LoVo (cell line): ENCODE measurements around the gene MPP3.
A peak's percentile ranks its signal among the peaks of the same experiment; 100 is the strongest.

Source experiments
- DNase-seq: peaks from one replicate; pipeline ENCODE4 v3.0.0-alpha.2; 2016; ENCODE audit warnings: low spot score

Gene MPP3

DNA sequence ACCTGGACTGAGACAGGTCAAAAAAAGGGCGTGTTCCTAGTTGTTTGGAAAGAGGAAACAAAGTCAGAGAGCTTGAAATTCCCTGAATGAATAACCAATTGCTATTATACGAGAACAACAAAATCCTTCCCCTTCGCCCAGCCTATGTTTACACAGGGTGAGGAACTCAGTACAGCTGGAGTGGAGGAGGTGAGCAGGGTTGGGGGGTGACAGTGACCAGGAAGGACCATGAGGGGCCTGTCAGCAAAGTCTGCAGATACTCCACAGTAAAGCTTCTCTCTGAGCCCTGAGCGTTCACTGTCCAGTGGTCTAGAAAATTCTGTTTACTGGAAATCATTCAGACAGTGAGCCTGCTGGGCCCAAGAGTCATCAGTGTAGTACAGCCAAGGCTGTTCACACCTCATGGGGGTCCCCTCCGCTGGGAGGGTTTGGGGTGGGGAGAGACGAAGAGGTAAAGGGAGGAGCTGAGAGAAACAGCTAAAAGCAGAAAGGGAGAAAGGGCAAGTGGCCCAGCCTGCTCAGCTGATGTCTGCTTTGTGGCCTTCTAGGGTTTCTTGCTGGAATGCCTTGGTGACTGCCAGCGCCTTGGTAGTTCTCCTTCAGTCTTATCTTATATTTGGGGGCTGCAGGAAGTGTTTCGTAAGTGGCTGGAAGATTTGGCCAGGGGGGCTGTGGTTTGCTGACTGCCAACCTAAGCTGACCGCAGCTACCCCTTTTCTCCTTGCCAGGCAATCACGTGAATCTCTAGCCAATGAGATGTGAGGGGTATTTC, 59.9 kb downstream of the MPP3 start:
- no peak for DNase-seq

DNA sequence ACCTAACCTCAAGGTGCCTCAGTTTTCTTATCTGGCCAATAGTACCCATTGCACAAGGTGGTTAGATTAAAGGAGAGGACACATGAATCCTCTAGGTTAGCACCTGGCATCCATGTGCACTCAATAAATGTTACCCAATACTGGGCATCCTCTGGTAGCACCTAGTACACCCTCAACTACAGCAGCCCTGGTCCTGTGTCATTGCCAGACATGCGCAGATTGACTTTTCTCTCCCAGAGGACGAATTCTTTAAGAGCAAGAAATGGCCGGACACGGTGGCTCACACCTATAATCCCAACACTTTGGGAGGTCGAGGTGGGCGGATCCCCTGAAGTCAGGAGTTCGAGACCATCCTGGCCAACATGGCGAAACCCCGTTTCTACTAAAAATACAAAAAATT, 61.5 kb downstream of the MPP3 start:
- no peak for DNase-seq

GRCh38 chr17:43770957-43771356, 62.0 kb downstream of the MPP3 start:
- no peak for DNase-seq

DNA sequence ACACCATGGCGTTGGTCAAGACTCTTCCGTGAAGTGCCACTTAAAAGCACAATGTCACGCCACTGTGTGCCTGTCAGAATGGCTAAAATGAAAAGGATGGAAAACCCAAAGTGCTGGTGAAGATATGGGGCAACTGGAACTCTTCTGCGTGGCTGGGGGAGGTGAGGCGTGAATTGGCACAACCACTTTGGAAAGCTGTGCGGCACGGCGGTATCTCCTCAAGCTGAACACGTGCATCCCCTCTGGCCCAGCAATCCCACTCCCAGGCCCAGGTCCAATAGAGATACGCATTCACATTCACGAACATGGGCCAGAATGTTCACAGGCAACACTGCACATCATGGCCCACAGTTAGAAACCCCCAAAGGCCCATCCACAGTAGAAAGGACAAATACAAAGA, 63.1 kb downstream of the MPP3 start:
- no peak for DNase-seq

- DNase-seq: no peak
Measured at GRCh38 chr17:43769426-43769825, 63.5 kb downstream of the MPP3 start.

GRCh38 chr17:43768943-43769342, 64.0 kb downstream of the MPP3 start:
- no peak for DNase-seq

- no peak for DNase-seq
Measured at GRCh38 chr17:43768382-43768781, 64.6 kb downstream of the MPP3 start.

DNA sequence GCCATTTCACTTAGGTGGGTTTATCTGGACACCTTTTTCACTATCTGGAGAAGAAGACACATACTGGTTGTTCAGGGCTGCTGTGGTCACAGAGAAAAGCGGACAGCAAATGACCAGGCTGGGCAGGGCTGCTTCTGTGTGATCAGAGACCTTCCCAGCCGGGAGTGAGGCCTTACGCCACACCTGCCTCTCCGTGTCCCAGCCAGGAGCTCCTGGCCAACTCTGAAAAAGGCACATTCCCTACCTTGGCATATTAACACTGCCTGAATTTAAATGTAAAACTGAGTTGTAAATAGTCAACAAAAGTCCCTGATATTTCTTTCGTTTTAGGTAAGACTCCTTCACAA, 65.3 kb downstream of the MPP3 start:
- DNase-seq: no peak

DNA sequence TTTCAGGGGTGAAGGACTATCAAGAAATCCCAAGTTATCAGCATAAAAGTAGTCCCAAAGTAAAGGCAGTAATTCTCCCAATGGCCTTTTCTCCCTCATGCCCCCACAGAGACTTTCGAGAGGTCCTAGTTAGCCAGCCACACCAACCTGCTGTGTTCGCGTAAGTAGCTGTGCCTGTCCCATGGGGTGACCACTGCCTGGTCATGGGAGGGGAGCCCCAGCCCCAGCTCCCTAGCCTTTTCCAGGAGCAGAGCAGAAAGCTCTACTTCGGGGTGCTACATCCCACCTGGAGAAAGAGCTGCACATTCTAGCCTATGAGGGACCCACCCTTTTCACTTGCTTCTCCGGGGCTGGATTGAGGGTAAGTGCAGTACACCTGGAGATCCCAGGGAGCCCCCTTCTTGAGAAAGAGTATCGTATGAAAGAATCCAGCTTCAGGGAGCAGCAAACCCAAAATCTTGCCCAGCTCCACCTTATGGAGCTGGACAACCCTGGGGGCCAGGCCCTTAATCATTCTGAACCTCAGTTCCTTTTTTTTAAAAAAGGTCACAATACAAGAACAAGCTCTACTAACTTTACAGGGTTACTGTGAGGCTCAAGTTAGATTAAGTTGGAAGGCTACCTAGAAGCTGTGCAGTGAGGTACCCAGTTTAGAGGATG, 65.8 kb downstream of the MPP3 start:
- no peak for DNase-seq

- DNase-seq: no peak
Measured at GRCh38 chr17:43766413-43767052, 66.4 kb downstream of the MPP3 start.

DNA sequence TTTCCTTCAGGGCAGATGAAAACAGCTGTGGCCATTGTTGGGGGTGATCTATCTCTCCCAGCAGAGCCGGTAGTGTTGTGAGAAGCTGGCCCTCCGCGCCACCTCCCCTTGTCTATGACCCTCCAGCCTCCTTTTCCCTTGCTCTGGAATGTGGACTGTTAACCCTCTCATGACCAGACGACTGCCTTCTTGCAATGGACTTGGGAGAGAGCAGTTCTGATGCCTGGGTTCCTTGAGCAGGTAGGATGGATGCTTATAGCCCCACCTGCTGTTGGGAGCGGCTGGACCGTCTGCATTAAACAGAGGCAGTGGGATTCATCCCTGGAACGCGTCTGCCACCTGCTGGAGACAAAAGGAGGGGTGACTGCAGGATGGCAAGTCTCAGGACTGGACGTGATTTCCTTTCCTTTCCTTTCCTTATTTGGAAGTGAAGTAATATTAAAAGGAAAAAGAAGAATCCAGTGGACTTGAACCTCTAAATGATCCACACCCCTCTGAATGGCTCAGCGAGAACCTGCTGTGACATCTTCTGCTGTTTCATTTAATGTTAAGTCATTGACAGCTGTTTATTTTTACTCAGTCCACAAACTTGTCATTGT, 72.6 kb downstream of the MPP3 start:
- peak; percentile 91 for DNase-seq

DNA sequence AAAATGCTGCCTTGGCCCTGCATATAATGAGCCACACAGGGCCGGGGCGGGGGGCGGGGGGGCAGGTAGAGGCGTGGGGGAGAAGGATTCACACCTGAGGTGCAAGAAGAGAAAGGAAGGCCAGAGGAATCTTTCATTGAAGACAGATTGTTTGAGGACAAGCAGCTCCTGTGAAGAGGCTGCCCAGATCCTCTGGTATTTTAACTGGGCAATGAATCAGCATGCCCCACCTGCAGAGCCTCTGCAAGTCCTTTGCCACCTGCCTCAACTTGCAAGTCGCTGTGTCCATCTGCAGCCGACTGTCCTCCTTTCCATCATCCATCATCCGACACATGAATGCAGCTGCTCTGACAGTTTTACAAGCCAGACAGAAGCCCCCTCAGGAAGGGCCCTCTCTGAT, 73.1 kb downstream of the MPP3 start:
- no peak for DNase-seq

- DNase-seq: no peak
Measured at GRCh38 chr17:43758497-43759174, 74.3 kb downstream of the MPP3 start, which contains the start of gene SOST. TSS of gene SOST (minus strand) at chr17:43758791. CDS start at chr17:43758741, 50 bp downstream.

GRCh38 chr17:43758086-43758485, 74.9 kb downstream of the MPP3 start:
- no peak for DNase-seq

DNA sequence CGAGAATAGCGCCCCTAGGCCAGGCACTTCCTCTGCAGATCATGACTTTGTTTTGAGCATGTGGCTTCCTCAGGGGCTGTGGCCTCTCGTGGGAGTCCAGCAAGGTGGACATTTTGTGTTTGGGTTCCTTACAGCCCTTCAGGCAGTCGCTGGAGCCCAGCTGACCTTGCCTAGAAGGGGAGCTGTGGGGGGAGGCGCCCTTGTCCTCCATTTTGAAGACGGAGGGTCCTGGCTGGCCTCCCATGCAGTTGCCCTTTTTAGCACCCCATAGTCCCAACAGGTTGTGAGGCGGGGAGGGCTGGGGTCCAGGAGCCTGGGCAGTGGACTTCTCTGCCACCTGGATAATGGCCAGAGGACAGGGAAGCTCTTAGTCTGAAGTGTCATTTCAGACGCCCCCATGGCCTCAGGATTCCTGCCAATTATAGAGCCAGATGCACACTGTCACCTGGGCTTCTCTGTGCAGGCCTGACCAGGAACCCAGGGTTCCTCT, 75.7 kb downstream of the MPP3 start:
- DNase-seq: no peak

DNA sequence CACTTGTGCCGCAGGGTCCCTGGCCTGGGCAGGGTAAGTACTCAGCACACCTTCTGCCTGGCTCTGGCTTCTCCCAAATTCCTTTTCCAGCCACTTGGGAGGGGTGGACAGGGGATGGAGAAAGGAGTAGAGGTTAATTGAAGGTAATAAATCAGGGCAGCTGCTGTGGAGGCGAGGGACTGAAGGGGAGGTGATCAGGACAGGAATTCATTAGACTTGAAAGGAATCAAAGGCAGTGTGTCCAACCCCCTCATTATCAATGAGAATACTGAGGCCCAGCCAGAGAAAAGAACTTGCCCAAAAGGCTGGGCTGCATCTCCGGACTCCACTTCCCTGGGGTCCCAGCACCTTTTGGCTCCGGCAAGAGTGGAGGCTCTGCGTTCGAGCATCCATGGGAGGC, 76.7 kb downstream of the MPP3 start:
- no peak for DNase-seq

- DNase-seq: no peak
Measured at GRCh38 chr17:43755389-43755875, 77.5 kb downstream of the MPP3 start.

DNA sequence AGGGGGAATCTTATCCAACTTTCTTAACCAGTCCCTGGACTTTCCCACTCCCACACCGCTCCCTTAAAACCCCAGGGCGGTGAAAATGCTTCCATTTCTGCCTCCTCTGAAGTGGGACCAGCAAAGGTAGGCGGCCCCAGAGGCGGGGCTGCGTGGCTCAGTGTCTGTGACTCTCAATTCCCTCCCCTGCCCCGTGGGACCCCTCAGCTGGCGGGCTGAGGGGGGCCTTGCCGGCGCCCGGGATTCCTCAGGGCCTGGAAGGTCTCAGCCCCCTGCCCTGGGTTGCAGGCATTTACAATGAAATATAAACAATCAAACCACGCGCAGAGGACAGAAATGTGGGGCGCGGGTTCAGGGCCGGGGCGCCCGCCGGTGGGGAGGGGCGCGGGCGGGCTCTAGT, 78.0 kb downstream of the MPP3 start:
- DNase-seq: no peak

GRCh38 chr17:43753493-43754129, 79.3 kb downstream of the MPP3 start:
- DNase-seq: peak; percentile 8
